Stimulated activated CD8-positive, alpha-beta memory T cell treated with anti-CD3 and anti-CD28 coated beads, Interleukin-7, amount 100 ng/mL, for 1 hour (primary cell): ENCODE measurements around the gene TRIM16.
"Not testable (repeated sequence)": the region's sequence is repeated elsewhere in the genome, so short reads cannot be mapped to it uniquely, and the experiment has no call there.

Experiments used
- DNase-seq, 2 donors: peaks; one replicate each; pipeline ENCODE4 v3.0.0-alpha.2; 2020; ENCODE audit warnings: low read depth in 2 of 2

Gene TRIM16

GRCh38 chr17:15683824-15684478 lies at the start of gene TRIM16:
Gene TRIM16, minus strand, starts transcription at chr17:15684311. Its CDS starts 32,702 bp downstream, at chr17:15651609.
- peak; percentile 59 for DNase-seq

DNA sequence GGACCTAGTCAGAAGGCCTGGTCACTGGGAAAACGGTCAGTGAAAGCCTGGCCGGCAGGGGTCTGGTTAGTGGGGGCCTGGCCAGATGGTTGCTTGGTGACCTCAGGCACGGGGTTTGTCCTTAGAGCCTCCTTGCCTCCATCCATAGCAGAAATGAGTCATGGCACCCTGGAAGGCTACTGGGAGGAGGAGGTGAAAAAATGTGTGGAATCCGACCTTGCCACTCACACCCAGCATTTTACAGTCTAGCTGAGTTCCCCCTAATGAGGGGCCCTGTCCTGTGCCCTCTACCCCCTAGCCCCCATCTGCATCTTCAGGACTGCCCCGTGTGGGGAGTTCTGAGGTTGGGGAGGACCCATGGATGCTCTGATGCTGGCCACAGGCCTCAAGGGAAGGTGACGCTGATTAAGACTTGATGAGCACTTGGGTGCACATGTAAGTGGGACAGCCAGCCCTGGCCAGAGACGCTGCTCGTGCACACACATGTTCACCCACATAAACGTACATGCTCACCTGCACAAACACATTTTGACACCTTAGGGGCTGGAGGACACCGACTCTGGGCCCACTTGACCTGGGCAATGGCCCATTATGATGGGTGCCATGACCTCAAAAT lies 49.2 kb upstream of the TRIM16 start:
- DNase-seq, result not testable (repeated sequence)

DNA sequence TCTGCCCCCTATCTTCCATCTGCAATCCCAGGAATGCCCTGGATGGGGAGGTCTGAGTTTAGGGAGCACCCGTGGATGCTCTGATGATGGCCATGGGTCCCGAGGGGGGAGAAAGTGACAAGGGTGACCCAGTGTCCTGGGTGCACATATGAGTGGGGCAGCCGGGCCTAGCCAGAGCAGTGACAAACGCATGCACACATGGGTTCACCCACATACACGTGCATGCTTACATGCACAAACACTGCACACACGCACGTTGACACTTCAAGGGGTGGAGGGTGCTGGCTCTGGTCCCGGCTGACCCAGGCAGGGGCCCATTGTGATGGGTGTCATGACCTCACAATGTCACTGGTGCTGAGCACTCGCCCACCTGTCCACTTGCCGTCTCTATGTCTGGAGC lies 47.8 kb upstream of the TRIM16 start, which contains the start of gene TBC1D26:
TBC1D26 (plus strand) TSS at position 384 of the 400 bp plus-strand sequence. CDS start 3,066 bp downstream, outside the sequence.
- DNase-seq, result not testable (repeated sequence)

GRCh38 chr17:15730535-15730934 lies 46.4 kb upstream of the TRIM16 start:
- not testable (repeated sequence) for DNase-seq

DNA sequence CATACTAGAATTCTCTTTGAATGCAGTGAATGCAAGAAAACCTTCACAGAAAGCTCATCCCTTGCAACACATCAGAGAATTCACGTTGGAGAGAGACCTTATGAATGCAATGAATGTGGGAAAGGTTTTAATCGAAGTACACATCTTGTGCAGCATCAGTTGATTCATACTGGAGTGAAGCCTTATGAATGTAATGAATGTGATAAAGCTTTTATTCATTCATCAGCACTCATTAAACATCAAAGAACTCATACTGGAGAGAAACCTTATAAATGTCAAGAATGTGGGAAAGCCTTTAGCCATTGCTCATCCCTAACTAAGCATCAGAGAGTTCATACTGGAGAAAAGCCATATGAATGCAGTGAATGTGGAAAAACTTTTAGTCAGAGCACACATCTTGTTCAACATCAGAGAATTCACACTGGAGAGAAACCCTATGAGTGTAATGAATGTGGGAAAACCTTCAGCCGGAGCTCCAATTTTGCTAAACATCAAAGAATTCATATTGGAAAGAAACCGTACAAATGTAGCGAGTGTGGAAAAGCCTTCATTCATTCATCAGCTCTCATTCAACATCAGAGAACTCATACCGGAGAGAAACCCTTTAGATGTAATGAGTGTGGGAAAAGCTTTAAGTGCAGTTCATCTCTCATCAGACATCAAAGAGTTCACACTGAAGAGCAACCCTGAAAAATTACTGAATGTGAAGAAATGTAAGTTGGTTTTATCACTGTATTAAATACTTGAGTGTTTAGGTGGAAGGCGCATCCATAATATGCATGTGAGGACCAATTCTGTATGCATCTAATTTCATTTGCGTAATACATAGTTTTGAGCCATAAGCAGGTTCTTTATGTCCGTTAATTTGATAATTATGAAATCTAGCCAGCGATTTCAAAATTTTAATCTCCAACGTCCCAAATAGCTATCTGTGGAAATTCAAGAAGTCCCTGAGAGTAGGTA lies 32.8 kb upstream of the TRIM16 start:
- DNase-seq, result not testable (repeated sequence)

DNA sequence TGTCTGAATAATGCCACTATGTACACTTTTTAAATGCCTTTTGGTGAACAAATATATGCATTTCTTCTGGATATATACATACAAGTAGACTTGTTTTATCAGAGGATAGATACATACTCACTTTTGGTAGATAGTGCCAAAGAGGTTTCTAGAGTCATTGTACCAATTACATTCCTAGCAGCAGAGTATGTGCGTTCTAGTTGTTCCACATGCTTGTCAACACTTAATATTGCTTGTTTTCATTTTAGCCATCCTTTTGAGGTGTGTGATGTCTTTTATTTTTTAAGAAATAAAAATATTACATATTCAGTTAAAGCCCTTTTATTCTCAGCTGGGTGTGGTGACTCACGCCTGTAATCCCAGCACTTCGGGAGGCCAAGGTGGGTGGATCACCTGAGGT lies 24.8 kb upstream of the TRIM16 start:
- not testable (repeated sequence) for DNase-seq

- not testable (repeated sequence) for DNase-seq
These were observed 20.7 kb upstream of the TRIM16 start for GRCh38 chr17:15704813-15705212.

DNA sequence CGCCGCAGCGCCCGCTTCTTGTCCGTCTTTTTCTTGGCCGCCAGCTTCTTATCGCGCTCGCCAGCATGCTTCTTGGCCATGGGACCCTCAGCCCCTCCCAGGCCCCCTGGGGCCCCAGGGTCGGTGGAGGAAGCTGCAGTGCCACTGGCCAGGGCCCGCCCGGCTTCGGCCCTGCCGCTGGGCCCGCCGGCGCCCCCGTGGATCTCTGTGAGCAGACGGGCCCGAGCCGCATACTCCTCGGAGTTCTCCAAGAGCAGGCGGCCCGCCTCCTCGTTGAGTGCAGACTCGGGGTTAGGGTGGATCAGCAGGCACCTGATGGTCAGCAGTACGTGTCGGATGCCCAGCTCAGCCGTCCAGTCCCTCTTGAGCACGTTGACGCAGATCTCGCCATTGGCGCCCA lies 20.1 kb upstream of the TRIM16 start:
- not testable (repeated sequence) for DNase-seq

- DNase-seq, result not testable (repeated sequence)
These were observed 15.8 kb upstream of the TRIM16 start for GRCh38 chr17:15699937-15700336.

GRCh38 chr17:15699413-15699924 lies 15.4 kb upstream of the TRIM16 start, which contains the start of gene ZNF286A:
Gene ZNF286A, plus strand, starts transcription at chr17:15699752. Its CDS starts 578 bp downstream, at chr17:15700330.
- peak; percentile 73 to 85 for DNase-seq

DNA sequence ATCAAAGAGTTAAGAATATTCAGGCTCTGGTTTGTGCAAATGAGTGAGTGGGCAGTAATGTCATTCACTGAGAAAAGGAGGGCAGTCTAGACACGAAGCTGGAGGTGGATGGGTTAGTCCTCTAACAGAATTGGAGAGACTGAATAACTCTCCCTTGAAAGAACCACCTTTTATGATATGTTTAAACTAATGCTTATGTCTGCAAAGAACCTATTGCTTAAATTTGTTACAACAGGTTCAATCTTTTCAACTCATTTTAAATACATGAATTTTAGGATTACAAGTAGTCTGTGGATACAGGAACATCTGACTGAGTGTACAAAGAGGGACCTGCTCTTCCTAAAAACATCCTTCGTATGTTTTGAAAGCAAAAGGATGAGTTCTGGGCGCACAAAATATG lies 14.9 kb upstream of the TRIM16 start:
- DNase-seq, result not testable (repeated sequence)

DNA sequence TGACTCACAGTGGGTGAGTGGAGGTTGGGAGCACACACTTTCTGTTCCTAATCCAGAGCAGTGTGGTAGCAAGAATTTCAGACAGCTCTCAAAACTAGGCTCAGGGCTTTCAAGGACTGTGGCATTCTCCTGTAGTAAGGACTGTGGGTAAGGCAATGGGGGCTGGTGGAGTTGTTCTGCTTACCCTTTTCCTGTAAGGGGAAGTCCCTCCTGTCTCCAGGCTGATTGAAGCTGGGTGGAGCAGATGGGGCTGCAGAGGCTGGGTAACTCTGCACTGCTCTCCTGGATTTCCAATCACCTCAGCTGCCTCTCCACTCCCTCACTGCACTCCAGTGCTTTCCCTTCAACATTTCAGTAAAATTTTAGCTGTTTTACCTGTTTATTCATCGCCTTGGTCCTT lies 3.4 kb upstream of the TRIM16 start:
- DNase-seq, result not testable (repeated sequence)

DNA sequence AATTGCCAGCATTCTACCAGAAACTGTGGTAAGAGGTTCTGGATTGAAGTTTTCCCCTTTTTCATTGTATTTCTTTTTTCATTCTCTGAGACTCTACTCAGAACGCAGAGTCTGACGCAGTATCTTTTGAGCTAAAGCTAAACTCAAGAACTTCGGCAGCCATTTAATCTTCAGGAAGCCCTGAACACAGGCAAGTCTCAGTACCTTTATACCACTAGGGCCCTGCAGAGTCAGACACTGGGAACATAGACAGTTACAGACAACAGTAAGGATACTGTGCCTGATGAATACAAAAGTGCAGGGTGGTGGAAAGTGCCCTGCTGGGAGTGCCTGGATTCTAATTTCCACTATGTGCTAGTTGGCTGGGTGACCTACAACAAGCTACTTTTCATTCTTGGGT lies 976 bp downstream of the TRIM16 start:
- DNase-seq, result not testable (repeated sequence)

DNA sequence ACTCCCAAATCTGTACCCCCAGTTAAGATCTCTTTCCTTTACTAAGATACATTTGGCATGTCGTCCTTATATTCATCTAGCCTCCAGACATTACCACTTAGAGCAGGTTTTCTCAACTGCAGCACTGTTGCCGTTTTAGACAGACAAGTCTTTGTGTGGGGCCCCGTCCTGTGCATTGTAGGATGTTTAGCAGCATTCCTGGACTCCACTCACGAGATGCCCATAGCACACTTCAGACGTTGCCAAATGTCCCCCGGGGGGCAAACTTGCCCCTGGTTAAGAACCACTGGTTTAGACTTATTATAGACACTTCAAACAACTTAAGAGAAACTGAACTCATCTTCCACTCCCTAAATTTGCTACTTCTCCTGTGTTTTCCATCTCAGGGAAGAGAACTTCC lies 8.1 kb downstream of the TRIM16 start:
- DNase-seq, result not testable (repeated sequence)

DNA sequence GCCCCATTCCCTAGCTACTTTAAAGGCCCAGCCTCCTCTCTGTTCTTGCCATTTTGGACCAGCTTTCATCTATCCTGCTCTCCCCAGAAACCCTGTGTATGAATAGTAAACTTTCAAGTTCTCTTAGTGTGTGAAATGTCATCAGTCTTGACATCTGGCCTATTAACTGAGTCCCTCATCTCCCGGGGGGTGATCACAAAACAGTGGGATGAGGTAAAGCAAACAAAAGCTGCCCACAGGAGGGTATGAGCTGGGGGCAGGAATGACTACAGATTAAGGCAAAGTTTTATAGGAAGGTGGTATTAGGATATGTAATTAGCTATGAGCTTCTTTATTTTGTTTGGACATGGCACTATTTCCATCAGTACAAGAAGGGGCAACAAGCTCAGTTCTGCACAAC lies 9.5 kb downstream of the TRIM16 start:
- not testable (repeated sequence) for DNase-seq

GRCh38 chr17:15669526-15669925 lies 14.6 kb downstream of the TRIM16 start:
- not testable (repeated sequence) for DNase-seq

- DNase-seq, result no peak
These were observed 20.4 kb downstream of the TRIM16 start for GRCh38 chr17:15663691-15664090.

- no peak for DNase-seq
These were observed 20.9 kb downstream of the TRIM16 start for GRCh38 chr17:15663176-15663575.

DNA sequence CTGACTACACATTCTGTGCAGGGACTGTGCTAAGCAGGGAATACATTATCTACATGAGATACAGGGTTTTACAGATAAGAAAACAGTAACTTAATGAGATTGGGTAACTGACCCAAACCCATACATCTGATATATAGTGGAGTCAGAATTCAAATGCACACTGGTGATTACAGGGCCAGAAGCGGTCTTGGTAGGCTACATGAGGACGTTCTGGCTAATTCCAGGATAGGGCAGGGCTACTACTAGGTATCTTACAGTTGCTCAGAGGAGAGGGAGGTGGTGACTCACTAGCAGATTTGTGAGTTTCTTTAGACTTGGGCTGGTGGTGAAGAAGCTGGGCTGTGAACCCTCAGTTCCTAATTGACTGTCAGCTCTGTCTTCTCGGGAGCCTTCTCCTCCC lies 21.4 kb downstream of the TRIM16 start:
- no peak for DNase-seq

GRCh38 chr17:15660077-15660476 lies 24.0 kb downstream of the TRIM16 start:
- no peak for DNase-seq

DNA sequence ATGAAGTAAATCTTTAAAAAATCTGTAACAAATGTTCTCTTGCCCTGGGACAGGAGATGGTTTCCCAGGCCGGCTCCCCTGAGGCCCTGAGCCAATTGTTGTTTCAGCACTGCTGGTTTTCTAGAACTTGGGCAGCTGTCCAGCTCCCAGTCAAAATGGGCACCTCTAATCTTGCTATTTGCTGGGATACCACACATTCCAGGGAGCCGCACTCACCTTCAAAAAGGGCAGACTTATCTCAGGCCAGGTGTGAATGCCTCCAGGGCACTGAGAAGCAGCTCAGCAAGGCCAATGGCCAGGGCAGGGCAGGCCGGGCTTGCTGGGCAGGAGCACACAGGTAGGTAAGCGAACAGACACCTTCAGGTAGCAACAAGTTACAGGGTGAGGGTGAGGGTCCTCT lies 24.4 kb downstream of the TRIM16 start:
- no peak for DNase-seq

DNA sequence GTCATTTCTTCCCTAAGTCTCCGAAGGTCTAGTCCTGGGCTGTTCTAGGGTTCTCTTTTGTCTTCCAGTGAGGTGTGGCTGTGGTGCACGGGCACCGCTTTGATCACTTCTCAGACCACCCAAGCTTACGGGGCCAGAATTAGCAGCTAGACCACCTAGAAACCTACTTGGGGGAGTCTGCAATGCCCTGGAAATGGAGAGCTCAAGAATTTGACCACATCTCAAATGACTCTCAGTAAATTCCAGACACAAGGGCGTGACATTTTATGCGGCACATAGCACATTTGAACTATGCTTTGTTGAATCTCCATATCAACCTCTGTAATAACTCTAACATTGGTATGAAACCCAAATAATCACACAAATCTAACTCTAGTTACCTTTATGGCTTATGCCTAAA lies 24.9 kb downstream of the TRIM16 start:
- DNase-seq, result no peak
